GM13976 (cell line): ENCODE results near the gene PAX7.
"Not testable (repeated sequence)": the region's sequence is repeated elsewhere in the genome, so short reads cannot be mapped to it uniquely, and the experiment has no call there.

Experiments used
- DNase-seq: peaks from one replicate; pipeline ENCODE4 v3.0.0; 2012; ENCODE audit warnings: low spot score
- in situ Hi-C: fragments of 300-500 bp; cut with MboI; formaldehyde crosslinking; loops from one replicate; pipeline ENCODE4 v1.12.0; 2022; ENCODE audit warnings: low sequenced_read_pairs, mixed read lengths, inconsistent platforms; ENCODE audit not compliant: unreplicated experiment
- TF ChIP-seq, protein P1 (sequence below): IDR thresholded peaks from 2 replicates; pipeline ENCODE4 v1.5.1; 2012; ENCODE audit warnings: borderline replicate concordance, mild to moderate bottlenecking; ENCODE audit not compliant: insufficient read depth; ENCODE audit errors: extremely low read depth, missing control alignments, control extremely low read depth

PAX7 gene

DNA sequence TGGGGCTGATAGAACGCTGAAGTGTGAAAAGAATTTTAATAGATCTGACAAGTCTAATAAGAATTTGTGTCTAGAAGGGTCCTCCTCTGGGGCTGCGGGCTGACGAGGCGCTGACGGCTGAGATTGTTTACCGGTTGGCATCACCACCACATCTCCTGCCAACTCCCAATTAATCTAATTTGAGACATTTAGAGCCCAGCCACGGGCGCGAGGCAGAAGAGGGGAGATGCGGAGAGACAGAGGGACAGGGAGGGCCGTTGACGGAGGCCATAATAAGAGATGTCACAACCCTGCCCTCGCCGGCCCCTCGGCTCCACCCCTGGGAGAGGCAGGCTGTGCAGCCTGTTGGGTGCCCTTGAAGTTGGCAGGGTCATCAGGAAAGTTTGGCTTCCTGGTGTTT is 109.3 kb downstream of the PAX7 start:
- in situ Hi-C loops = no loop called here
- no peak for DNase-seq
- TF ChIP-seq, protein P1, sequence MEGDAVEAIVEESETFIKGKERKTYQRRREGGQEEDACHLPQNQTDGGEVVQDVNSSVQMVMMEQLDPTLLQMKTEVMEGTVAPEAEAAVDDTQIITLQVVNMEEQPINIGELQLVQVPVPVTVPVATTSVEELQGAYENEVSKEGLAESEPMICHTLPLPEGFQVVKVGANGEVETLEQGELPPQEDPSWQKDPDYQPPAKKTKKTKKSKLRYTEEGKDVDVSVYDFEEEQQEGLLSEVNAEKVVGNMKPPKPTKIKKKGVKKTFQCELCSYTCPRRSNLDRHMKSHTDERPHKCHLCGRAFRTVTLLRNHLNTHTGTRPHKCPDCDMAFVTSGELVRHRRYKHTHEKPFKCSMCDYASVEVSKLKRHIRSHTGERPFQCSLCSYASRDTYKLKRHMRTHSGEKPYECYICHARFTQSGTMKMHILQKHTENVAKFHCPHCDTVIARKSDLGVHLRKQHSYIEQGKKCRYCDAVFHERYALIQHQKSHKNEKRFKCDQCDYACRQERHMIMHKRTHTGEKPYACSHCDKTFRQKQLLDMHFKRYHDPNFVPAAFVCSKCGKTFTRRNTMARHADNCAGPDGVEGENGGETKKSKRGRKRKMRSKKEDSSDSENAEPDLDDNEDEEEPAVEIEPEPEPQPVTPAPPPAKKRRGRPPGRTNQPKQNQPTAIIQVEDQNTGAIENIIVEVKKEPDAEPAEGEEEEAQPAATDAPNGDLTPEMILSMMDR = no peak

DNA sequence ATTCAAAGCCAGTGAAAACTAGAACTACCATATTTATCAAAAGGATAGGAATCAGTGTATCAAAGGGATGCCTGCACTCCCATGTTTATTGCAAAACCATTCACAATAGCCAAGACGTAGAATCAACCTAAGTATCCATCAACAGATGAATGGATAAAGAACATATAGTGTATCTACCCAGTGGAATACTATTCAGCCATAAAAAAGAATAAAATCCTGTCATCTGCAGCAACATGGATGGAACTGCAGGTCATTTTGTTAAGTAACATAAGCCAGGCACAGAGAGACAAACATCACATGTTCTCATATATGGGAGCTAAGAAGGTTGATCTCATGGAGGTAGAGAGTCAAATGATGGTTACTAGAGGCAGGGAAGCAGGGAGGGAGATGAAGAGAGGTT is 110.0 kb downstream of the PAX7 start:
- in situ Hi-C loops = no loop called here
- TF ChIP-seq, protein P1 = no peak
- no peak for DNase-seq

DNA sequence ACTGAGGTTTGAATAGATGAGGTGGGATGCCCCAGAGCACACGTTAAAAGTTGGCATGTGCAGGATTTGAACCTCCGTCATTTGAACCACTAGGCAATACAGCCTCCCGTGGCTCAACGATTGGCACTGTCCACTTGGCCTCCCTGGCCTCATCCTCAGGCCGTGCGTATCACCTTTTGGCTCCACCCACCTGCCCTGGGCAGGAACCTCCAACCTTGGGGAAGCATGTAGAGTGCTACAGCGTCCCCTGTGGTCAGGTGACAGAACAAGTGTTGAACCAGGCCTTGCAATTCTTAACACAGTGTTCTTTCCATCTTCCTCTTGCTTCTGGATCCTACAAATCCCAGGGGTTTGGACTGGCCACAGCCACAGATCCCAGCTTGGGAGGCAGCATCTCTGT is 112.6 kb downstream of the PAX7 start:
- TF ChIP-seq, protein P1 = no peak
- no peak for DNase-seq
- in situ Hi-C loops = no loop called here

DNA sequence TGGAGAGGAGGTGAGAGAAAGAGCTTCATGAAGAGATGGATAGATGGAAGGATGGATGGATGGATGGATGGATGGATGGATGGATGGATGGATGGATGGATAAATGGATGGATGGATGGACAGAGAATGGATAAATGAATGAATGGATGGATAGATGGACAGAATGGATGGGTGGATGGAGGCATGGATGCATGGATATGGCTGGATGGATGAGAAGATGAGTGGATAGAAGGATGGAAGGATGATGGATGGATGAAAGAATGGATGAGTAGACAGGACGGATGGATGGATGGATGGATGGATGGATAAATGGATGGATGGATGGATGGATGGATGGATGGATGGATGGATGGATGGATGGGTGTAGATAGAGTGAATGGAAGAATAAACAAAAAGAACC is 113.7 kb downstream of the PAX7 start:
- in situ Hi-C loops = not testable (repeated sequence)

DNA sequence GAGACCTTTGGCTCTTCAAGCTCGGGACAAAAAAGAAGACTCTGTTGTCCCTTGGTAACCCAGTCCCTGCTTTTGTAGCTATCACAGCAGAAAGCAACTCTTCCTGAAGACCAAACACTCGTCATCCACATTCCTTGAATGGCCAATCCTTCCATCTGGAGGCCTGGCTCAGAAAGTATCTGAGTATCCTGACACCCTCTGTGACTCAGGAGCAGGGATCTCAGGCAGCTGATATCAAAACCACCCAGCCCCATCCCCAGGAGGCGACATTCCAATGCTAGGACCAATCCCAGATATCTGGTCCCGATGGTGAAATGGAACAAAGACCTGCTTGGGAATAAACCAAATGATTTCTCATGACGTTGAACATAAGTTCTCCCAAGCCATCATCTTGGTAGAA is 116.3 kb downstream of the PAX7 start:
- TF ChIP-seq, protein P1 = no peak
- in situ Hi-C loops = no loop called here
- DNase-seq = no peak

More for the DNA sequence above, 113.7 kb downstream of the PAX7 start:
- DNase-seq = not testable (repeated sequence)

DNA sequence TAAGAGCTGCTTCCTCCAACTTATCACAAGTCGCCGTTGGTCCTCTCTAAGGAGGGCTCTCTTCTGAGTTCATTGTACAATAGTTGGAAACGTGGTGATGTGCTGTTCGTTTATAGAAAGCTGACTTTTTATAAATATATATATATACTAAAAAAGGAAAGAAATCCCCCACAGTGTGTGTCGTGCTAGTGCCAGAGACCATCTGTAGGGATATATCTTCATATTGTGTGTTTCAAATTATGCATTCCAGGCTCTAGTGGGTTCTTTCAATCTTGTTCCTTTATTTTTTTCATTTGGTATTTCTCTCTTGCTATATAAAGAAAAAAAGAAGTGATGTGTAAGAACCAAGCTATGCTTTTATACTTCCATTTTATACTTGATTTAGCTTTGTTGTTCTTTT is 117.0 kb downstream of the PAX7 start:
- no peak for DNase-seq
- TF ChIP-seq, protein P1 = no peak
- in situ Hi-C loops = no loop called here

DNA sequence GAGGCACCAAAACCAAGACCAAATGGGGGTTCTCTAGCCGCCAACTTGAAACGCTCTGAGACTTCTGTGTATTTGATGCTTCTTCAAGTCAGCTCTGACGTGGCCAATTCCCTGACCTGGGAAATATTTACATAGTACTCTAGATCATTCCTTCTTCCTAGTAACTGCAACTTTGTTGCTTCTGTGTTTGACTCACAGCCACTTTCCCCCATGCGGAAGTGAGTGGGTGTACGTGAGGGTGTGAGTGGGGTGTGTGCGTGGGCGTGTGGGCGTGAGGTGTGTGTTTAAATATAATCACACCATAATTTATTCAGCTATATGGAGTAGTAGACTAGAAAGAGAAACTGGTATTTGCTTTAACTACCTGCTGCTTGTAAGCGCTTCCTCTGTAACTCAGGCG is 117.8 kb downstream of the PAX7 start:
- DNase-seq = no peak
- in situ Hi-C loops = no loop called here
- TF ChIP-seq, protein P1 = no peak
